Measurements from ENCODE around the gene FMO4.

GRCh38 chr1:171277534-171277933 lies 36.4 kb upstream of the FMO4 start:
- TF ChIP-seq, protein P1, sequence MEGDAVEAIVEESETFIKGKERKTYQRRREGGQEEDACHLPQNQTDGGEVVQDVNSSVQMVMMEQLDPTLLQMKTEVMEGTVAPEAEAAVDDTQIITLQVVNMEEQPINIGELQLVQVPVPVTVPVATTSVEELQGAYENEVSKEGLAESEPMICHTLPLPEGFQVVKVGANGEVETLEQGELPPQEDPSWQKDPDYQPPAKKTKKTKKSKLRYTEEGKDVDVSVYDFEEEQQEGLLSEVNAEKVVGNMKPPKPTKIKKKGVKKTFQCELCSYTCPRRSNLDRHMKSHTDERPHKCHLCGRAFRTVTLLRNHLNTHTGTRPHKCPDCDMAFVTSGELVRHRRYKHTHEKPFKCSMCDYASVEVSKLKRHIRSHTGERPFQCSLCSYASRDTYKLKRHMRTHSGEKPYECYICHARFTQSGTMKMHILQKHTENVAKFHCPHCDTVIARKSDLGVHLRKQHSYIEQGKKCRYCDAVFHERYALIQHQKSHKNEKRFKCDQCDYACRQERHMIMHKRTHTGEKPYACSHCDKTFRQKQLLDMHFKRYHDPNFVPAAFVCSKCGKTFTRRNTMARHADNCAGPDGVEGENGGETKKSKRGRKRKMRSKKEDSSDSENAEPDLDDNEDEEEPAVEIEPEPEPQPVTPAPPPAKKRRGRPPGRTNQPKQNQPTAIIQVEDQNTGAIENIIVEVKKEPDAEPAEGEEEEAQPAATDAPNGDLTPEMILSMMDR (IDR thresholded peaks at IDR 0.05): no peak
- no peak for TF ChIP-seq POLR2A (IDR thresholded peaks at IDR 0.05; ENCODE audit: low read depth)

Measured in esophagus muscularis mucosa (tissue), 3 donors.